ENCODE measurements around the gene FAM151B. TPM values are rescaled to one million over a fixed set of nuclear protein-coding genes. Genes with fewer than 3 reads are reported as not detected.
"Not testable (repeated sequence)": the region's sequence is repeated elsewhere in the genome, so short reads cannot be mapped to it uniquely, and the experiment has no call there.

Gene FAM151B
- total RNA-seq, 1 donor from 2014 or later = 3.9 TPM

GRCh38 chr5:80468131-80468530, 19.8 kb upstream of the FAM151B start:
- no peak overlapping the region for H3K4me3 ChIP-seq
- no peak overlapping the region for H3K27ac ChIP-seq
- H3K4me3 Mint-ChIP-seq = no peak overlapping the region
- H3K9me3 ChIP-seq (ENCODE audit: low read depth) = no peaks in the 10 kb centered on the region
- no peak overlapping the region for H3K9ac ChIP-seq
- peaks cover 66% of the 10 kb centered on the region for H3K36me3 Mint-ChIP-seq
- H3K4me2 ChIP-seq = no peak overlapping the region
- H3K9me3 Mint-ChIP-seq = peaks cover 38% of the 10 kb centered on the region
- no peaks in the 10 kb centered on the region for H3F3A ChIP-seq (ENCODE audit: low read depth)
- no peak overlapping the region for H3K27ac Mint-ChIP-seq
- H2AFZ ChIP-seq (replicated peaks) = no peak overlapping the region
- H3K27me3 Mint-ChIP-seq (ENCODE audit: insufficient read depth, low read depth) = peaks cover 5% of the 10 kb centered on the region
- no peaks in the 10 kb centered on the region for H3K27me3 ChIP-seq
- TF ChIP-seq CTCF (IDR thresholded peaks at IDR 0.05) = no peak
- no peak for TF ChIP-seq EZH2 (IDR thresholded peaks at IDR 0.05)
- no peak for TF ChIP-seq EZH2phosphoT487 (IDR thresholded peaks at IDR 0.05)
- H4K20me1 ChIP-seq (ENCODE audit: low read depth) = no peaks in the 10 kb centered on the region
- H3K36me3 ChIP-seq = peaks cover 36% of the 10 kb centered on the region
- H3K4me1 Mint-ChIP-seq = no peaks in the 10 kb centered on the region
- H3K4me1 ChIP-seq = no peaks in the 10 kb centered on the region
- DNase-seq (ENCODE audit: low spot score) = no peak
- H3K79me2 ChIP-seq (ENCODE audit: low read depth) = no peaks in the 10 kb centered on the region

DNA sequence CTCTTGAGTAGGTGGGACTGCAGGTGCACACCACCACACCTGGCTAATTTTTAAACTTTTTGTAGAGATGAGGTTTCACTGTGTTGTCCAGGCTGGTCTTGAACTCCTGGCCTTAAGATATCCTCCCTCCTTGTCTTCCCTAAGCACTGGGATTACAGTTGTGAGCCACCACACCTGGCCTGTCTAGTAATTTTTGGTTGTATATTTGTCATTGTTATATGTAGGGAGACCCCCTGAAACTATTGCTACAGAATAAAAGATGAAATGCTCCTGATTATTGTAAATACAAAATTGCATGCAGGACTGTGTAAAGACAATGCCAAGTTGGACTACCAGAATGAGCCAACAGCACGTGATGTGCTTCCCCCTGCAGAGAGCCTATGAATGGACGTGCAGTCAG, 17.3 kb upstream of the FAM151B start:
- not testable (repeated sequence) for H3K4me3 ChIP-seq; H3K79me2 ChIP-seq (ENCODE audit: low read depth); DNase-seq (ENCODE audit: low spot score); H3K27ac ChIP-seq; H3K4me1 ChIP-seq; H4K20me1 ChIP-seq (ENCODE audit: low read depth); H3K9ac ChIP-seq; H3F3A ChIP-seq (ENCODE audit: low read depth); H3K4me1 Mint-ChIP-seq; H3K4me3 Mint-ChIP-seq; H3K4me2 ChIP-seq; H3K27me3 Mint-ChIP-seq (ENCODE audit: insufficient read depth, low read depth); H3K9me3 ChIP-seq (ENCODE audit: low read depth); H3K27me3 ChIP-seq; H2AFZ ChIP-seq (replicated peaks); H3K27ac Mint-ChIP-seq
- Mint-ChIP-seq H3K36me3 (peaks cover 65% of the 10 kb centered on the region), H3K9me3 (peaks cover 21% of the 10 kb centered on the region)
- peaks cover 35% of the 10 kb centered on the region for H3K36me3 ChIP-seq

GRCh38 chr5:80474929-80475328, 13.0 kb upstream of the FAM151B start:
- Mint-ChIP-seq H3K27me3 (ENCODE audit: insufficient read depth, low read depth) (peaks cover 5% of the 10 kb centered on the region), H3K9me3 (peaks cover 15% of the 10 kb centered on the region), H3K36me3 (peaks cover 55% of the 10 kb centered on the region), H3K4me1 (no peaks in the 10 kb centered on the region), H3K27ac (no peak overlapping the region), H3K4me3 (no peak overlapping the region)
- H3K4me2 ChIP-seq = no peak overlapping the region
- H3K36me3 ChIP-seq = peaks cover 28% of the 10 kb centered on the region
- no peaks in the 10 kb centered on the region for H3K9me3 ChIP-seq (ENCODE audit: low read depth)
- no peak overlapping the region for H3K9ac ChIP-seq
- no peak overlapping the region for H3K4me3 ChIP-seq
- no peaks in the 10 kb centered on the region for H3K27me3 ChIP-seq
- H3K27ac ChIP-seq = no peak overlapping the region
- no peak overlapping the region for H2AFZ ChIP-seq (replicated peaks)
- H3K79me2 ChIP-seq (ENCODE audit: low read depth) = no peaks in the 10 kb centered on the region
- DNase-seq (ENCODE audit: low spot score) = no peak
- no peaks in the 10 kb centered on the region for H4K20me1 ChIP-seq (ENCODE audit: low read depth)
- H3K4me1 ChIP-seq = no peaks in the 10 kb centered on the region
- H3F3A ChIP-seq (ENCODE audit: low read depth) = peaks cover 5% of the 10 kb centered on the region
- TF ChIP-seq CTCF (IDR thresholded peaks at IDR 0.05) (no peak), EZH2 (IDR thresholded peaks at IDR 0.05) (no peak), EZH2phosphoT487 (IDR thresholded peaks at IDR 0.05) (no peak)

DNA sequence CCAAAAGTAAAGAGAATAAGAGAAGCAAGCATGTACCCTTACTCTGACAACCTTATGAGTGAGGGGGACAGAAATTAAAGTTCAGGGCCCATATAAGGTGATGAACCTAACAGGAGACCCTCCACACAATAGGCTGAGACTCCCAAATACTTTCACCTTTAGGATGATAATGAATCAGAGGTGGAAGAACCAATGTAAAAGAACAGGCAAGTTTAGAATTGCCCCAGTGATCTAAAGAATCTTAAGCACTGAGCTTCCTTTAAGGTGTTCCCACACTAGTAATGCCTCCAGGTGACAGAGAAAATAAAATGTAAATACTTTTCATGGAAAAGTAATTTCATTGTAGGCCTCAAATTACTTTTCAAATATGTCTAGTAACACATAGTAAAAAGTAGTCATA, 8.2 kb upstream of the FAM151B start:
- DNase-seq (ENCODE audit: low spot score) = no peak
- Mint-ChIP-seq H3K4me3 (no peak overlapping the region), H3K9me3 (peaks cover 26% of the 10 kb centered on the region), H3K27ac (no peak overlapping the region), H3K36me3 (peaks cover 60% of the 10 kb centered on the region), H3K27me3 (ENCODE audit: insufficient read depth, low read depth) (no peaks in the 10 kb centered on the region), H3K4me1 (no peaks in the 10 kb centered on the region)
- Histone ChIP-seq H3K4me2 (no peak overlapping the region), H3K4me3 (no peak overlapping the region), H3K36me3 (peaks cover 17% of the 10 kb centered on the region), H3F3A (ENCODE audit: low read depth) (peaks cover 17% of the 10 kb centered on the region), H3K79me2 (ENCODE audit: low read depth) (no peaks in the 10 kb centered on the region), H3K9me3 (ENCODE audit: low read depth) (peaks cover 8% of the 10 kb centered on the region), H4K20me1 (ENCODE audit: low read depth) (no peaks in the 10 kb centered on the region), H3K9ac (no peak overlapping the region), H3K27ac (no peak overlapping the region), H2AFZ (replicated peaks) (no peak overlapping the region), H3K27me3 (no peaks in the 10 kb centered on the region), H3K4me1 (no peaks in the 10 kb centered on the region)
- TF ChIP-seq CTCF (IDR thresholded peaks at IDR 0.05) = no peak
- TF ChIP-seq EZH2phosphoT487 (IDR thresholded peaks at IDR 0.05) = no peak
- TF ChIP-seq EZH2 (IDR thresholded peaks at IDR 0.05) = no peak

Measured in neural progenitor cell (in vitro differentiated cells).